ENCODE data around the gene OR11L1.

Gene OR11L1

GRCh38 chr1:247841796-247842195 is at the start of gene OR11L1:
Gene OR11L1 (minus strand): TSS chr1:247841896. CDS start chr1:247841896, 0 bp downstream.
- no peaks in the 10 kb centered on the region for H3K9me3 ChIP-seq (ENCODE audit: control insufficient read depth, insufficient read depth, low read depth, low read length)
- no peaks in the 10 kb centered on the region for H3K36me3 ChIP-seq (ENCODE audit: control insufficient read depth in 2 of 2, insufficient read depth in 1 of 2, low read length in 2 of 2)
- H3K4me3 ChIP-seq (ENCODE audit: low read depth, low read length): no peak within 1 kb of the TSS
- TF ChIP-seq ELK4 (IDR thresholded peaks at IDR 0.05; ENCODE audit: borderline replicate concordance, low read depth, low read length) (no peak), ZNF248 (tag by site-specific recombination; IDR thresholded peaks at IDR 0.05) (no peak), ZNF785 (tag by site-specific recombination; IDR thresholded peaks at IDR 0.05) (no peak), ZNF548 (tag by site-specific recombination; IDR thresholded peaks at IDR 0.05) (no peak), ZNF324 (tag by site-specific recombination; IDR thresholded peaks at IDR 0.05) (no peak), FEZF1 (tag by site-specific recombination; IDR thresholded peaks at IDR 0.05) (no peak), HIC1 (tag by site-specific recombination; IDR thresholded peaks at IDR 0.05) (no peak), ZNF654 (tag by site-specific recombination; IDR thresholded peaks at IDR 0.05; ENCODE audit: low read depth) (no peak)
- CTCF ChIA-PET: no interaction called here
- no peaks in the 10 kb centered on the region for H3K4me1 ChIP-seq (ENCODE audit: control insufficient read depth, insufficient read depth, low read length)
- POLR2A ChIA-PET: no interaction called here
- no peak within 1 kb of the TSS for H3K27ac ChIP-seq (ENCODE audit: extremely low read depth, low read depth, low read length)

- CTCF ChIA-PET: interaction anchor here (0.6 kb wide), 1 partner anchor 237 kb away, joined by 4 read pairs; no protein-coding TSS in a partner anchor
Measured at GRCh38 chr1:247884797-247885413, 43.2 kb upstream of the OR11L1 start.

More at GRCh38 chr1:247884797-247885413, 43.2 kb upstream of the OR11L1 start:
- H3K27ac ChIP-seq (ENCODE audit: extremely low read depth, low read depth, low read length): no peak overlapping the region
- H3K4me3 ChIP-seq (ENCODE audit: low read depth, low read length): no peak overlapping the region
- no peaks in the 10 kb centered on the region for H3K4me1 ChIP-seq (ENCODE audit: control insufficient read depth, insufficient read depth, low read length)
- no peaks in the 10 kb centered on the region for H3K9me3 ChIP-seq (ENCODE audit: control insufficient read depth, insufficient read depth, low read depth, low read length)
- H3K36me3 ChIP-seq (ENCODE audit: control insufficient read depth in 2 of 2, insufficient read depth in 1 of 2, low read length in 2 of 2): no peaks in the 10 kb centered on the region
- POLR2A ChIA-PET: no interaction called here
- TF ChIP-seq ZNF670 (tag by site-specific recombination; IDR thresholded peaks at IDR 0.05; ENCODE audit: low read depth): no peak
- TF ChIP-seq ZNF623 (tag by site-specific recombination; IDR thresholded peaks at IDR 0.05): no peak
- no peak for TF ChIP-seq ZNF791 (tag by site-specific recombination; IDR thresholded peaks at IDR 0.05)
- no peak for TF ChIP-seq GLI2 (tag by site-specific recombination; IDR thresholded peaks at IDR 0.05; ENCODE audit: borderline replicate concordance, low read depth)
- no peak for TF ChIP-seq ZNF174 (tag by site-specific recombination; IDR thresholded peaks at IDR 0.05)
- no peak for TF ChIP-seq ZNF416 (tag by site-specific recombination; IDR thresholded peaks at IDR 0.05)
- TF ChIP-seq MYNN (tag by site-specific recombination; IDR thresholded peaks at IDR 0.05; ENCODE audit: borderline replicate concordance): no peak
- TF ChIP-seq TSHZ1 (tag by site-specific recombination; IDR thresholded peaks at IDR 0.05; ENCODE audit: borderline replicate concordance): no peak

All from HEK293 (cell line).